Testis (tissue), 2 donors: Measurements from ENCODE around the gene PARD6B.

ENCODE experiments used
- CTCF ChIP-seq, 3 experiments: fragments of 450-650 bp in 2 of 3; fragments of 200-600 bp in 1 of 3; sonication (generic) in 1 of 3; IDR thresholded peaks; one replicate each; pipeline ENCODE4 v1.5.1; 2016 to 2019; ENCODE audit warnings: antibody characterized with exemption in 3 of 3, mild to moderate bottlenecking in 2 of 3, moderate library complexity in 1 of 3
- POLR2A ChIP-seq: fragments of 450-650 bp; IDR thresholded peaks from one replicate; pipeline ENCODE4 v1.6.1; 2017; ENCODE audit warnings: antibody characterized with exemption, mild to moderate bottlenecking, moderate library complexity

DNA sequence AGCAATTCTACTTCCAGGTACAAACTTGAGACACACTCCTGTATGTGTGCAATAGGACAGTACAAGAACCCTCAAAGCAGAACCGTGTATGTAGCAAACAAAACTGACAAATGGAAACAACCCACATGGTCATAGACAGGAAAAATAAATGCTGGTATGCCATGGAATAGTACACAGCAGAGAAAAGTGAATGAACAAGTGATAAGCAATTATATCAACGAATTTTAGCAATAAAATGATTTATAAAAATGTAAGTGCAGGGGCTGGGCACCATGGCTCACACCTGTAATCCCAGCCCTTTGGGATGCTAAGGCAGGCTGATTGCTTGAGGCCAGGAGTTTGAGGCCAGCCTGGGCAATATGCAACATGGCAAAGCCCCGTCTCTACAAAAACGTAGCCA lies 49.3 kb upstream of the PARD6B start:
- no peak for TF ChIP-seq CTCF (IDR thresholded peaks at IDR 0.05)
- TF ChIP-seq POLR2A: no peak
